Measurements from ENCODE around the gene DAP.

GRCh38 chr5:10700516-10700915 lies 60.5 kb downstream of the DAP start:
- TF ChIP-seq POLR2AphosphoS5 (IDR thresholded peaks at IDR 0.05; ENCODE audit: low read depth, low read length) (no peak), CTCF (IDR thresholded peaks at IDR 0.05) (no peak), SIN3A (IDR thresholded peaks at IDR 0.05; ENCODE audit: borderline replicate concordance, insufficient read depth, low read depth, low read length) (no peak), TCF7L2 (IDR thresholded peaks at IDR 0.05; ENCODE audit: low read depth, low read length) (no peak)
